HepG2 (cell line): ENCODE measurements around the gene ETV3L. TPM values are rescaled to one million over a fixed set of nuclear protein-coding genes. Genes with fewer than 3 reads are reported as not detected.

Experiments
- ATAC-seq: fragments of 200-7000 bp; cut with Tn5 transposase; 3 replicates; pipeline ENCODE4 v1.9.1; 2020; ENCODE audit warnings: mild to moderate bottlenecking, moderate library complexity
- BruUV-seq: library from RNA; stranded (reverse); fragments of 400-500 nt; replicated peaks from 2 replicates; lab custom pipeline; 2021; lab: Mats Ljungman, UMichigan
- CTCF ChIA-PET: fragments of 300-600 bp; formaldehyde crosslinking; extraction: SDS; loops from one replicate; lab custom pipeline; 2021; ENCODE audit warnings: low total read pairs, inconsistent platforms, low intra/inter-chr PET ratio; lab: Yijun Ruan, JAX
- POLR2A ChIA-PET: fragments of 350-600 bp; sonication (Branson Sonifier 250); formaldehyde crosslinking; loops from one replicate; lab custom pipeline; 2020; ENCODE audit warnings: antibody characterized with exemption, inconsistent platforms; lab: Yijun Ruan, JAX
- DNase-seq: peaks from one replicate; pipeline ENCODE4 v3.0.0-alpha.2; 2015; ENCODE audit warnings: low spot score
- FAIRE-seq: peaks from 3 replicates; lab custom pipeline; 2011; peaks lifted over from hg19 to GRCh38; lab: Jason Lieb, UNC
- H2AFZ ChIP-seq: one replicate; pipeline ENCODE4 v1.6.1; 2011; ENCODE audit warnings: low read length, inconsistent platforms
- H3K27ac ChIP-seq: fragments of 300-600 bp; 3 replicates; pipeline ENCODE4 v1.8.0; 2011; ENCODE audit warnings: mixed run types, mild to moderate bottlenecking, mixed read lengths, low read length, inconsistent platforms; ENCODE audit not compliant: insufficient read depth; ENCODE audit errors: extremely low read length
- H3K27me3 ChIP-seq, 2 experiments: fragments of 200-600 bp in 1 of 2; 2 replicates in 1 of 2; 3 replicates in 1 of 2; pipeline versions ENCODE4 v1.6.0 to v1.8.0; 2011; ENCODE audit warnings: low read length in 2 of 2, mild to moderate bottlenecking in 2 of 2, moderate library complexity in 2 of 2, inconsistent platforms in 1 of 2; ENCODE audit not compliant: insufficient read depth in 2 of 2, control insufficient read depth in 1 of 2
- H3K36me3 ChIP-seq, 2 experiments: fragments of 200-600 bp in 1 of 2; replicated peaks in 1 of 2; 2 replicates in 1 of 2; 3 replicates in 1 of 2; pipeline versions ENCODE4 v1.5.1 to v1.8.0; 2011; ENCODE audit warnings: low read length in 2 of 2, inconsistent platforms in 1 of 2; ENCODE audit not compliant: insufficient read depth in 2 of 2, control insufficient read depth in 1 of 2
- H3K4me1 ChIP-seq: 2 replicates; pipeline ENCODE4 v1.5.1; 2012; ENCODE audit warnings: low read length, inconsistent platforms; ENCODE audit not compliant: insufficient read depth
- H3K4me2 ChIP-seq: 2 replicates; pipeline ENCODE4 v1.6.0; 2011; ENCODE audit warnings: low read depth, low read length, inconsistent platforms
- H3K4me3 ChIP-seq, 3 experiments: fragments of 200-600 bp in 1 of 3; sonication (generic), shearing (Covaris generic) in 1 of 3; replicated peaks in 1 of 3; 2 replicates each; pipeline ENCODE4 v1.5.1; 2011 to 2016; ENCODE audit warnings: low read length in 3 of 3, inconsistent platforms in 2 of 3, low read depth in 2 of 3, mild to moderate bottlenecking in 2 of 3, control low read depth in 1 of 3, mixed read lengths in 1 of 3; ENCODE audit not compliant: insufficient read depth in 1 of 3
- H3K79me2 ChIP-seq: one replicate; pipeline ENCODE4 v1.6.1; 2011; ENCODE audit warnings: low read length, inconsistent platforms; ENCODE audit not compliant: insufficient read depth
- H3K9ac ChIP-seq: 2 replicates; pipeline ENCODE4 v1.6.0; 2011; ENCODE audit warnings: mild to moderate bottlenecking, low read depth, low read length, inconsistent platforms; ENCODE audit not compliant: insufficient read depth
- H3K9me3 ChIP-seq: 2 replicates; pipeline ENCODE4 v1.5.1; 2012; ENCODE audit warnings: mild to moderate bottlenecking, low read length
- H4K20me1 ChIP-seq: 2 replicates; pipeline ENCODE4 v1.6.0; 2011; ENCODE audit warnings: inconsistent platforms, mild to moderate bottlenecking, low read length, moderate library complexity; ENCODE audit not compliant: insufficient read depth
- ELF3 ChIP-seq: IDR thresholded peaks from 2 replicates; pipeline ENCODE4 v1.6.1; 2016; ENCODE audit warnings: missing genetic modification reagents, missing compliant biosample characterization
- MTA3 ChIP-seq: sonication (generic); formaldehyde crosslinking; IDR thresholded peaks from 2 replicates; pipeline ENCODE4 v1.4.0; 2020; ENCODE audit warnings: missing genetic modification reagents
- ZNF552 ChIP-seq: sonication (generic); formaldehyde crosslinking; IDR thresholded peaks from 2 replicates; pipeline ENCODE4 v1.9.0; 2022; ENCODE audit warnings: missing genetic modification reagents, mild to moderate bottlenecking, borderline replicate concordance
- WGBS: methylation state at CpG from one replicate; pipeline ENCODE4 v1.1.6; 2017; ENCODE audit warnings: low lambda C conversion rate; 5-methylcytosine and 5-hydroxymethylcytosine counted together
- in situ Hi-C: cut with HindIII; loops from 2 replicates; pipeline ENCODE4 v1.10.0; 2017; ENCODE audit warnings: low pct_unique_long_range_greater_than_20kb; ENCODE audit not compliant: extremely low pct_ligation_motif_present
- intact Hi-C: fragments of 100-400 bp; cut with micrococcal nuclease; formaldehyde crosslinking; loops from one replicate; pipeline ENCODE4 v1.10.0; 2022; ENCODE audit not compliant: unreplicated experiment
- polyA plus RNA-seq, 8 experiments: library from polyadenylated mRNA; depleted of rRNA in 3 of 8; stranded (reverse) in 7 of 8; unstranded in 1 of 8; fragments of >200 nt; fragmentation: Illumina TruSeq in 4 of 8; extraction: Trizol in 4 of 8; gene quantifications; 2 replicates each; pipeline versions ENCODE4 v1.2.1 to v1.2.3, GENCODE V29; 2011 to 2016; ENCODE audit warnings: low read depth in 4 of 8, missing spikeins in 1 of 8, mixed read lengths in 1 of 8; ENCODE audit not compliant: insufficient read depth in 1 of 8
- total RNA-seq, 5 experiments: library from RNA; depleted of rRNA; stranded (reverse); fragments of >200 nt; fragmentation: Illumina TruSeq; extraction: Trizol; gene quantifications; 2 replicates each; pipeline ENCODE4 v1.2.3, GENCODE V29; 2016; ENCODE audit warnings: low read depth in 1 of 5
- TF ChIP-seq, protein P1 (sequence below), 2 experiments: sonication (generic) in 1 of 2; formaldehyde crosslinking in 1 of 2; IDR thresholded peaks; 2 replicates each; pipeline versions ENCODE4 v1.6.1 to v1.9.0; 2014 to 2022; ENCODE audit warnings: antibody characterized with exemption in 1 of 2, borderline replicate concordance in 1 of 2, inconsistent platforms in 1 of 2, low read depth in 1 of 2, missing genetic modification reagents in 1 of 2

The ETV3L gene
- total and polyA plus RNA-seq, 2 of the 13 experiments (the other 11 are each of a cell fraction or from before 2014, with no cell fraction given) = not detected

DNA sequence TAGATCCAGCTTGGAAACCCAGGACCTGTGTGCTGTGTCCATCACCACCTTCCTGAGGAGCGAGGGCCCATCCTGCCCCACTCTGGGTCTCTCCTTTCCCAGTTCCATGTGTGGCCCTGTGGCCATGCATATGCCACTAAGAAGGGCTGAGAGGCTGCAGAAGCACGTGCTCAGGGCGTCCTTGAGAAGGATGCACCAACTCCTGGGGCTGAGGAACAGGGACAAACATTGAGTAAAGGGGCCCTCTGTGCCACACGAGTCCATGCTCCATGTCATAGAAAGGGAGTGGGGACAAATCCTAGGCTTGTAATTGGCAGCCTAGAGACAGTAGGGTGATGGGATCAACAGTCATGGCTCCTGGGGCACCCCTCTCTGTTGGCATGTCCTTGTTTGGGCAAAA, 8.4 kb downstream of the ETV3L start:
- WGBS = 40% methylated on average over 1 of the region's 4 CpGs
- no peaks in the 10 kb centered on the region for H4K20me1 ChIP-seq
- no peak for DNase-seq
- no peaks in the 10 kb centered on the region for H3K9me3 ChIP-seq
- H3K4me1 ChIP-seq = peaks cover 8% of the 10 kb centered on the region
- H3K9ac ChIP-seq = no peak overlapping the region
- POLR2A ChIA-PET = interaction anchor here (1.3 to 1.7 kb wide), 2 partner anchors 64 to 70 kb away, joined by 3 to 16 read pairs; no protein-coding TSS in a partner anchor
- H2AFZ ChIP-seq = no peak overlapping the region
- no peak for FAIRE-seq
- in situ Hi-C loops (loop anchor here (5.0 kb wide), 1 partner anchor 61 kb away; no protein-coding TSS in a partner anchor), intact Hi-C loops (loop anchor here (5.0 to 10.0 kb wide), 2 partner anchors 46 to 886 kb away; partner anchors contain the start of gene ETV3)
- CTCF ChIA-PET = interaction anchor here (3.7 kb wide), 1 partner anchor 65 kb away, joined by 71 read pairs; no protein-coding TSS in a partner anchor
- no peaks in the 10 kb centered on the region for H3K36me3 ChIP-seq
- H3K4me3 ChIP-seq = no peak overlapping the region
- H3K27me3 ChIP-seq = peaks cover 0 to 22% of the 10 kb centered on the region in 2 experiments; a peak in 3 of 5 replicates
- no peaks in the 10 kb centered on the region for H3K79me2 ChIP-seq
- no peak overlapping the region for H3K4me2 ChIP-seq
- no TSS peak for BruUV-seq
- ATAC-seq = no peak
- no peak overlapping the region for H3K27ac ChIP-seq
- TF ChIP-seq MTA3 (no peak), ZNF552 (CRISPR knock-in tag) (no peak), ELF3 (CRISPR knock-in tag) (no peak)
- TF ChIP-seq, protein P1, sequence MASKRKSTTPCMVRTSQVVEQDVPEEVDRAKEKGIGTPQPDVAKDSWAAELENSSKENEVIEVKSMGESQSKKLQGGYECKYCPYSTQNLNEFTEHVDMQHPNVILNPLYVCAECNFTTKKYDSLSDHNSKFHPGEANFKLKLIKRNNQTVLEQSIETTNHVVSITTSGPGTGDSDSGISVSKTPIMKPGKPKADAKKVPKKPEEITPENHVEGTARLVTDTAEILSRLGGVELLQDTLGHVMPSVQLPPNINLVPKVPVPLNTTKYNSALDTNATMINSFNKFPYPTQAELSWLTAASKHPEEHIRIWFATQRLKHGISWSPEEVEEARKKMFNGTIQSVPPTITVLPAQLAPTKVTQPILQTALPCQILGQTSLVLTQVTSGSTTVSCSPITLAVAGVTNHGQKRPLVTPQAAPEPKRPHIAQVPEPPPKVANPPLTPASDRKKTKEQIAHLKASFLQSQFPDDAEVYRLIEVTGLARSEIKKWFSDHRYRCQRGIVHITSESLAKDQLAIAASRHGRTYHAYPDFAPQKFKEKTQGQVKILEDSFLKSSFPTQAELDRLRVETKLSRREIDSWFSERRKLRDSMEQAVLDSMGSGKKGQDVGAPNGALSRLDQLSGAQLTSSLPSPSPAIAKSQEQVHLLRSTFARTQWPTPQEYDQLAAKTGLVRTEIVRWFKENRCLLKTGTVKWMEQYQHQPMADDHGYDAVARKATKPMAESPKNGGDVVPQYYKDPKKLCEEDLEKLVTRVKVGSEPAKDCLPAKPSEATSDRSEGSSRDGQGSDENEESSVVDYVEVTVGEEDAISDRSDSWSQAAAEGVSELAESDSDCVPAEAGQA (IDR thresholded peaks at IDR 0.05; ENCODE audit: low read depth) = no peak
- TF ChIP-seq, protein P1 (CRISPR knock-in tag; IDR thresholded peaks at IDR 0.05; ENCODE audit: borderline replicate concordance) = no peak
- TF ChIP-seq, all 625 proteins: peak for 0
